Ascending aorta (tissue), 2 donors: Measurements from ENCODE around the gene MYCN. TPM values are rescaled to one million over a fixed set of nuclear protein-coding genes. Genes with fewer than 3 reads are reported as not detected.

Experiments
- DNase-seq, 2 donors: peaks; one replicate each; pipeline ENCODE4 v3.0.0-alpha.2; 2019; ENCODE audit warnings: low spot score in 2 of 2
- H3K27ac ChIP-seq, 2 donors: fragments of 200-600 bp; sonication (generic); one replicate each; pipeline ENCODE4 v1.5.1; 2016 to 2017; ENCODE audit warnings: mild to moderate bottlenecking in 1 of 2
- H3K27me3 ChIP-seq: fragments of 200-600 bp; sonication (generic); one replicate; pipeline ENCODE4 v1.5.1; 2017
- H3K36me3 ChIP-seq, 2 donors: fragments of 200-600 bp; sonication (generic); one replicate each; pipeline ENCODE4 v1.5.1; 2016
- H3K4me1 ChIP-seq, 2 donors: fragments of 200-600 bp; sonication (generic); one replicate each; pipeline ENCODE4 v1.5.1; 2016 to 2017; ENCODE audit warnings: mild to moderate bottlenecking in 1 of 2
- H3K4me3 ChIP-seq, 2 donors: fragments of 200-600 bp; sonication (generic); one replicate each; pipeline ENCODE4 v1.5.1; 2016 to 2017; ENCODE audit warnings: mild to moderate bottlenecking in 1 of 2
- H3K9me3 ChIP-seq, 2 donors: fragments of 200-600 bp; sonication (generic); one replicate each; pipeline ENCODE4 v1.5.1; 2016
- CTCF ChIP-seq, 3 experiments: fragments of 200-600 bp in 2 of 3; fragments of 450-650 bp in 1 of 3; sonication (generic) in 2 of 3; IDR thresholded peaks; one replicate each; pipeline ENCODE4 v1.5.1; 2016 to 2019; ENCODE audit warnings: antibody characterized with exemption in 3 of 3, mild to moderate bottlenecking in 1 of 3, moderate library complexity in 1 of 3
- intact Hi-C: fragments of 100-400 bp; cut with DNase I; formaldehyde crosslinking; loops from one replicate; pipeline ENCODE4 v1.15.1; 2023
- total RNA-seq: library from RNA; depleted of rRNA; stranded (reverse); fragments of >200 nt; gene quantifications from one replicate; pipeline ENCODE4 v1.1.0, GENCODE V29; 2016

MYCN gene
- total RNA-seq, 1 donor from 2014 or later = not detected

- no peak for TF ChIP-seq CTCF (IDR thresholded peaks at IDR 0.05)
- no peak for DNase-seq
- H3K4me3 ChIP-seq = no peak overlapping the region
- H3K4me1 ChIP-seq = peaks cover 2 to 8% of the 10 kb centered on the region in 2 donors
- H3K36me3 ChIP-seq = no peaks in the 10 kb centered on the region
- intact Hi-C loops = no loop called here
- peaks cover 4% of the 10 kb centered on the region for H3K27me3 ChIP-seq
- H3K27ac ChIP-seq = no peak overlapping the region
- H3K9me3 ChIP-seq = no peaks in the 10 kb centered on the region
These were observed 5.2 kb upstream of the MYCN start for GRCh38 chr2:15935189-15935588.

GRCh38 chr2:15935675-15936074, 4.7 kb upstream of the MYCN start:
- intact Hi-C loops = no loop called here
- Histone ChIP-seq H3K9me3 (no peaks in the 10 kb centered on the region), H3K27me3 (peaks cover 9% of the 10 kb centered on the region), H3K36me3 (no peaks in the 10 kb centered on the region), H3K4me3 (no peak overlapping the region), H3K4me1 (peaks cover 2 to 12% of the 10 kb centered on the region in 2 donors), H3K27ac (no peak overlapping the region)
- no peak for TF ChIP-seq CTCF (IDR thresholded peaks at IDR 0.05)
- DNase-seq = no peak

GRCh38 chr2:15936277-15937104, 3.9 kb upstream of the MYCN start:
- H3K4me3 ChIP-seq = no peak overlapping the region
- H3K4me1 ChIP-seq = peaks cover 2 to 15% of the 10 kb centered on the region in 2 donors
- intact Hi-C loops = no loop called here
- no peaks in the 10 kb centered on the region for H3K9me3 ChIP-seq
- DNase-seq = no peak
- H3K27me3 ChIP-seq = peaks cover 13% of the 10 kb centered on the region
- H3K27ac ChIP-seq = no peak overlapping the region
- no peaks in the 10 kb centered on the region for H3K36me3 ChIP-seq
- TF ChIP-seq CTCF (IDR thresholded peaks at IDR 0.05) = no peak

GRCh38 chr2:15937105-15937881, 3.1 kb upstream of the MYCN start:
- H3K4me1 ChIP-seq = peaks cover 2 to 22% of the 10 kb centered on the region in 2 donors
- H3K4me3 ChIP-seq = no peak overlapping the region
- H3K27me3 ChIP-seq = peaks cover 13% of the 10 kb centered on the region
- no peak for DNase-seq
- intact Hi-C loops = no loop called here
- H3K36me3 ChIP-seq = no peaks in the 10 kb centered on the region
- TF ChIP-seq CTCF (IDR thresholded peaks at IDR 0.05) = no peak
- no peaks in the 10 kb centered on the region for H3K9me3 ChIP-seq
- H3K27ac ChIP-seq = no peak overlapping the region

- Histone ChIP-seq H3K4me1 (peaks cover 2 to 22% of the 10 kb centered on the region in 2 donors), H3K36me3 (no peaks in the 10 kb centered on the region), H3K9me3 (no peaks in the 10 kb centered on the region), H3K27me3 (peaks cover 16% of the 10 kb centered on the region), H3K4me3 (no peak overlapping the region), H3K27ac (no peak overlapping the region)
- no peak for DNase-seq
- no peak for TF ChIP-seq CTCF (IDR thresholded peaks at IDR 0.05)
- intact Hi-C loops = no loop called here
These were observed 2.2 kb upstream of the MYCN start for GRCh38 chr2:15937882-15938802.
